Measurements from ENCODE around the gene ATE1.

ATE1 gene

DNA sequence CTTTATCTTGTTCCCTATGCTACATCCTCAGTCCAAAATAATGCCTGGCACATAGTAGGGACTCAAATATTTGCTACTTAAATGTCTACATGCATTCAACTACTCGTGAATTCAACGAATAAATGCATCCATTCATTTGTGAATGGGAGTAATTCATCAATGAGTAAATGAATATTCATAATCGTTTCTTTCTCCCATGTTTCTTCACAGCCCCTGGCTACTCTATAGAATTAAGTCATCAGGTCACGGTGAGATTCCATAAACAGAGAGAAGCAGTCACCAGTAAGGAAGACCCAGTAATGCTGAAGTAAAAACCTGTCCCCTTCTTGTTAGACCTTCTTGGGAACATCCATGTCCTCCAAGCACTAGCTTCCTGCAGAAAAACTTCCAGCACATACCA, 48.4 kb downstream of the ATE1 start:
- no peak for DNase-seq (ENCODE audit: low spot score)

DNA sequence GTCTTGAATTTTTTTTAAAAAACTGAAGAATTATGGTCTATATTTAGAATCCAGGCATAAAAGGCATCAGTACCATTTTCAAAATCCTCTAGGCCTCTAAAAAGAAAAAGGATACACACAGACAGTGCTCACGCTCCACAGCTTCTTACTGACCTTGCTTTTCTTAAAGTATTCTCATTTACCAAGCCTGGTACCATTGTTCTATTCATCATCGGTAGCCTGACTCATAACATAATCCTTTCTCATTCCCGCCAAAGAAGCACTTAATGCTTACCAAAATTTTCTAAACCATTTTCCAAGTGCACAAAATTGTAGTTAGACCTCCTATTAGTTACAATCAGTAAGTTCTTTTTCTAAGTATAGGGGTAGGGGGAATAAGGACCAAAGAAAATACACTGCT, 54.6 kb downstream of the ATE1 start:
- no peak for DNase-seq (ENCODE audit: low spot score)

GRCh38 chr10:121870413-121870812, 57.4 kb downstream of the ATE1 start:
- no peak for DNase-seq (ENCODE audit: low spot score)

DNA sequence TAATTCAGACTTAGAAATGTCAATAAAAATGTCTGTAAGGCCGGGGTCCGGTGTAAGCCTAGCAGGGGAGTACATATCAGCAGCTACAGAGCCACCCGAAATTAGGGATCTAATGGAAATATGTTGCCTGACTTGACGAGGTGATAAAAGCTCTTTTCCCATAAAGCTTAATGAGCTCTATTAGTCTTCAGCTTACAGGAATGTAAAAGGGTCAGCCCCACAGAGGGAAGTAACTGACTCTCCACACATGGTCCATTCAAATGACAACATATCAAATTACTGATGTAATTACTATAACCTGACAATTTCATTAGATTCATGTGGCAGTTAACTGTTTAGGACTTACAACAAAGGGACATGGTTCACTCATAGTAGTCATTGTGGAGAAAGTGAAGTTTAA, 62.3 kb downstream of the ATE1 start:
- peak; percentile 19 for DNase-seq (ENCODE audit: low spot score)

- no peak for DNase-seq (ENCODE audit: low spot score)
Measured at GRCh38 chr10:121864653-121865052, 63.2 kb downstream of the ATE1 start.

- DNase-seq (ENCODE audit: low spot score): no peak
Measured at GRCh38 chr10:121864168-121864567, 63.7 kb downstream of the ATE1 start.

- DNase-seq (ENCODE audit: low spot score): no peak
Measured at GRCh38 chr10:121862649-121863048, 65.2 kb downstream of the ATE1 start.

DNA sequence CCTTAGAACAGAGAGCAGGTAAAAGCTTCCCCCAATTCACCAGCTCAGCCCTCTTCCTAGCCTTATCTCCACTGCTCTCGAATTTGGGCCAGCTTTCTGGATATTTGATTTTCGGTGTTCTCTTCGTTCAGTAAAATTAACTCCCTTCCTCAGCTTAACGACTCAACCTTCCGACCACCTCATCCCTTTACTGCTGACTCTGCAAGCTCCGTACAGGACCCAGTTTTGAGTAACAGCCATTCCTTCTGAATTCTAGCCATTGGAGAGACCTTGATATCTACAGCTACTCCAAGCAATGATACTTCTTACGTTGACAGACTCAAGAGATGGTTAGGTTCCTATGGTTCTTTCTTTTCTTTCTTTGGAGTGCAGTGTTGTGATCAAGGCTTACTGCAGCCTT, 65.8 kb downstream of the ATE1 start:
- DNase-seq (ENCODE audit: low spot score): no peak

- DNase-seq (ENCODE audit: low spot score): no peak
Measured at GRCh38 chr10:121860810-121861209, 67.0 kb downstream of the ATE1 start.

GRCh38 chr10:121854809-121855445, 72.9 kb downstream of the ATE1 start:
- DNase-seq (ENCODE audit: low spot score): no peak

- no peak for DNase-seq (ENCODE audit: low spot score)
Measured at GRCh38 chr10:121853950-121854349, 73.9 kb downstream of the ATE1 start.

GRCh38 chr10:121851786-121852185, 76.0 kb downstream of the ATE1 start:
- no peak for DNase-seq (ENCODE audit: low spot score)

DNA sequence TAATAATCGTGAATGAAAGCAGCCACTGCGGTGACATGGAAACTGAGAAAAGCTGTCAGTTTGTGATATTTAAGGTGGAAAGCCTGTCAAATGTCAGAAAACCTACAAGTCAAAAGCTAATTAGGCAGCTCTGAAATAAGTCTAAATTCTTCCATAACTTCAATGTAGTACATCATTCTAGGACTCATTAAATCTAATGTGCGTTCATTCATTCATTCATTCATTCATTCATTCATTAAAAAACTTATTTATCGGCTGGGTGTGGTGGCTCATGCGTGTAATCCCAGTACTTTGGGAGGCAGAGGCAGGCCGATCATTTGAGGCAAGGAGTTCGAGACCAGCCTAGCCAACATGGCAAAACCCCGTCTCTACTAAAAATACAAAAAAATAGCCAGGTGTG, 79.7 kb downstream of the ATE1 start:
- DNase-seq (ENCODE audit: low spot score): no peak

GRCh38 chr10:121846555-121846954, 81.3 kb downstream of the ATE1 start:
- DNase-seq (ENCODE audit: low spot score): no peak

- DNase-seq (ENCODE audit: low spot score): no peak
Measured at GRCh38 chr10:121845044-121845784, 82.6 kb downstream of the ATE1 start.

- DNase-seq (ENCODE audit: low spot score): no peak
Measured at GRCh38 chr10:121844537-121844936, 83.3 kb downstream of the ATE1 start.

GRCh38 chr10:121843379-121843778, 84.5 kb downstream of the ATE1 start:
- DNase-seq (ENCODE audit: low spot score): peak; percentile 7

- no peak for DNase-seq (ENCODE audit: low spot score)
Measured at GRCh38 chr10:121841862-121842261, 86.0 kb downstream of the ATE1 start.

GRCh38 chr10:121838931-121839330, 88.9 kb downstream of the ATE1 start:
- DNase-seq (ENCODE audit: low spot score): no peak

DNA sequence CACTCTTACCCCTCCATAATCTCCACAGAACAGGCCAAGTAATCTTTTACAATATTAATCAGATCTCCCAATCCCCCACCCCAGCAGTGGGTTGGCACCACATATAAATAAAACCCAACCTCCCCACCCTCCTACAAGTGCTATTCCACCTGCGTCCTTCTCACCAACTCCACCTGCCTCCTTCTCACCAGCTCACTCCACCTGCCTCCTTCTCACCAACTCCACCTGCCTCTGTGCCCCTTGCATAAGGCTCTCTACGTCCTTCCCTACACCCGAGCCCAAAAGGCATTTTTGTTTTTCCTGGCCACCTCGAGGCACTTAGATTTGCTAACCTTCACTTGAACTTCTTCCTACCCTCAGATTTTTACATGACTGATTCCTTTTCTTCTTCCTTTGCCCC, 89.7 kb downstream of the ATE1 start:
- no peak for DNase-seq (ENCODE audit: low spot score)

GRCh38 chr10:121836171-121836570, 91.7 kb downstream of the ATE1 start:
- DNase-seq (ENCODE audit: low spot score): no peak

DNA sequence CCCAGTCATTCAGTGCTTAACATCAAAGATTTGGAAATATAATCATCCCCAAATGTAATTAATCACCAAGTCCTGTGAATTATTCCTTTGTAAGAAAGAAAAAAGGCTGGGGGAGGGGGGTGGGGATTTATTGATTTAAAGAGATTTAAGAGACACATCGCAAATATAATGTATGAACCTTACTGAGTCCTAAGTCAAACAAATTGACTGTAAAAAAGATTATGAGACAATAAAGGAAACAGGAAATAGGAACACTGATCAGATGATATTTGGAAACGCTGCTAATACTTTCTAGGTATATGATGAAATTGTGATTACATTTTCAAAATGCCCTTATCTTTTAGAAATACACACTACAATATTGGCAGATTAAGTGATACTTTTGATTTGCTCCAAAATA, 92.5 kb downstream of the ATE1 start:
- DNase-seq (ENCODE audit: low spot score): no peak

DNA sequence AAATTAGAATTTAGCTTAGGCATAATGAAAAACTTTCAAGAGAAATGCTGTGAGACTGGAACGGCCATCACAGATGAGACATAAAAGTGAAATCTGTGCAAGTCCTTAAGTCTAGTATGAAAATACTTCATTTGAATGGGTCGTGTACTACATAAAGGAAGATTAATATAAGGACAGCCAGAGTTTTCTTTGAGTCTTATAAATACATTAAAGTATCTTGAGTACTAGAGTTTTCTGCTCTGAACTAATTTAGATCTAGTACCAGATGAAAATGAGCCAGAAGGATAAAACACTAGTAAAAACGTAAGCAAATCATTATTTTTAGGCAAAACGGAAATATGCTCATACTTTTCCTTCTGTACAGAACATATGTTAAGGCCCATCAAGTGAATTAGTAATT, 93.1 kb downstream of the ATE1 start:
- DNase-seq (ENCODE audit: low spot score): no peak

GRCh38 chr10:121833387-121833786, 94.4 kb downstream of the ATE1 start:
- no peak for DNase-seq (ENCODE audit: low spot score)
